ENCODE data around the gene SYCN. TPM values are rescaled to one million over a fixed set of nuclear protein-coding genes. Genes with fewer than 3 reads are reported as not detected.

SYCN gene
- total and polyA plus RNA-seq, 2 of the 8 experiments (the other 6 are each of a cell fraction or from before 2014, with no cell fraction given), result not detected

- FAIRE-seq, result no peak
These were observed 5.1 kb upstream of the SYCN start for GRCh38 chr19:39209196-39209595.

More at GRCh38 chr19:39209196-39209595, 5.1 kb upstream of the SYCN start:
- Histone ChIP-seq H3K9ac (replicated peaks in 1 of 4; ENCODE audit: extremely low read depth in 1 of 4, low read depth in 3 of 4, low read length in 3 of 4) (no peak overlapping the region), H3K9me3 (ENCODE audit: insufficient read depth in 2 of 2, low read depth in 1 of 2, low read length in 1 of 2) (no peaks in the 10 kb centered on the region), H3K18ac (ENCODE audit: extremely low read depth, low read length) (no peak overlapping the region), H3K4me1 (replicated peaks in 1 of 4; ENCODE audit: control insufficient read depth in 3 of 4, insufficient read depth in 4 of 4, low read length in 3 of 4) (peaks cover 0 to 3% (median under 1%) of the 10 kb centered on the region in 4 experiments; a peak in 3 of 7 replicates), H3K79me2 (ENCODE audit: control insufficient read depth in 1 of 2, insufficient read depth in 2 of 2, low read length in 2 of 2) (no peaks in the 10 kb centered on the region), H4K20me1 (replicated peaks in 1 of 2; ENCODE audit: control insufficient read depth in 1 of 2, insufficient read depth in 2 of 2, low read length in 2 of 2) (no peaks in the 10 kb centered on the region), H3K56ac (replicated peaks; ENCODE audit: insufficient read length, low read depth, low read length) (no peak overlapping the region), H3K14ac (ENCODE audit: insufficient read length) (no peak overlapping the region), H3K23me2 (ENCODE audit: low read depth, low read length) (no peaks in the 10 kb centered on the region), H2BK12ac (ENCODE audit: low read depth, low read length) (no peak overlapping the region), H2BK20ac (ENCODE audit: low read length) (no peak overlapping the region), H2BK15ac (ENCODE audit: low read length) (no peak overlapping the region), H2AK5ac (ENCODE audit: low read depth, low read length) (no peak overlapping the region), H3K27me3 (replicated peaks in 1 of 4; ENCODE audit: control insufficient read depth in 3 of 4, extremely low read depth in 1 of 4, insufficient read depth in 3 of 4, low read length in 3 of 4) (peaks cover under 1 to 10% (median 3%) of the 10 kb centered on the region in 4 experiments; a peak in 6 of 7 replicates), H3K79me1 (ENCODE audit: low read depth, low read length) (no peaks in the 10 kb centered on the region), H4K5ac (ENCODE audit: insufficient read length, low read depth, low read length) (no peak overlapping the region), H3K23ac (ENCODE audit: insufficient read length) (no peak overlapping the region), H4K91ac (replicated peaks; ENCODE audit: insufficient read length, low read length) (no peak overlapping the region), H4K8ac (ENCODE audit: extremely low read depth, insufficient read depth, low read length) (no peak overlapping the region), H2BK120ac (replicated peaks; ENCODE audit: low read depth, low read length) (no peak overlapping the region), H3K4me2 (ENCODE audit: insufficient read depth in 1 of 2, low read depth in 2 of 2, low read length in 2 of 2) (no peak overlapping the region), H3K36me3 (ENCODE audit: control insufficient read depth in 2 of 4, insufficient read depth in 4 of 4, low read length in 3 of 4) (no peaks in the 10 kb centered on the region), H2BK5ac (ENCODE audit: low read depth, low read length) (no peak overlapping the region), H3K27ac (ENCODE audit: low read depth, low read length) (no peak overlapping the region), H3K4me3 (ENCODE audit: extremely low read depth in 1 of 4, insufficient read depth in 2 of 4, low read depth in 3 of 4, low read length in 4 of 4) (no peak overlapping the region), H2AFZ (ENCODE audit: low read length) (no peak overlapping the region), H3K4ac (replicated peaks; ENCODE audit: insufficient read length, low read depth, low read length) (no peak overlapping the region)
- 82% methylated on average over 6 of the region's 7 CpGs; no CpG with 5 or more reads in 1 of the 2 experiments for WGBS, 2 experiments (ENCODE audit: extremely low coverage in 1 of 2, insufficient coverage in 1 of 2, insufficient read length in 1 of 2, insufficient replicate concordance in 2 of 2, low coverage in 1 of 2, low lambda C conversion rate in 2 of 2, missing lambda C conversion rate in 1 of 2)
- ChIA-PET POLR2A (ENCODE audit: partially characterized antibody) (no interaction called here), CTCF (ENCODE audit: partially characterized antibody) (interaction anchor here (0.8 to 1.4 kb wide), 2 partner anchors 99 to 118 kb away, joined by 3 read pairs; no protein-coding TSS in a partner anchor)
- DNase-seq (ENCODE audit: low read depth in 1 of 2, low spot score in 2 of 2), result no peak
- TF ChIP-seq SIX5 (IDR thresholded peaks at IDR 0.05; ENCODE audit: low read depth, low read length) (no peak), CTCF (IDR thresholded peaks at IDR 0.05; ENCODE audit: control extremely low read depth in 1 of 3, insufficient read depth in 1 of 3, low read depth in 1 of 3, low read length in 3 of 3) (no peak), CREB1 (IDR thresholded peaks at IDR 0.05) (no peak), E2F6 (IDR thresholded peaks at IDR 0.05) (no peak)

Measured in H1 (cell line).